GM12878 (cell line): Measurements from ENCODE around the gene VIL1. TPM values are rescaled to one million over a fixed set of nuclear protein-coding genes. Genes with fewer than 3 reads are reported as not detected.
A peak's percentile ranks its signal among the peaks of the same experiment; 100 is the strongest.

Source experiments
- CBX5 ChIP-seq: sonication (generic); IDR thresholded peaks from 2 replicates; pipeline ENCODE4 v1.6.1; 2016; ENCODE audit warnings: low read depth, moderate library complexity, mild to moderate bottlenecking, inconsistent platforms
- CEBPZ ChIP-seq: fragments of 150-350 bp; IDR thresholded peaks from 2 replicates; pipeline ENCODE4 v1.6.1; 2016; ENCODE audit warnings: low read depth, low read length
- CHD4 ChIP-seq: fragments of 200-600 bp; sonication (generic); IDR thresholded peaks from 2 replicates; pipeline ENCODE4 v1.6.1; 2016; ENCODE audit warnings: mild to moderate bottlenecking
- DPF2 ChIP-seq: fragments of 450-650 bp; IDR thresholded peaks from 2 replicates; pipeline ENCODE4 v1.6.1; 2017; ENCODE audit warnings: mild to moderate bottlenecking
- E2F4 ChIP-seq: IDR thresholded peaks from 2 replicates; pipeline ENCODE4 v1.6.1; 2012; ENCODE audit warnings: low read depth, low read length, improper control_type of control experiment
- MTA3 ChIP-seq: IDR thresholded peaks from 2 replicates; pipeline ENCODE4 v1.6.1; 2012; ENCODE audit warnings: low read length, inconsistent platforms, borderline replicate concordance
- PAX8 ChIP-seq: fragments of 450-650 bp; IDR thresholded peaks from 2 replicates; pipeline ENCODE4 v1.6.1; 2017; ENCODE audit warnings: mild to moderate bottlenecking, moderate library complexity
- ZNF687 ChIP-seq: fragments of 450-650 bp; IDR thresholded peaks from 2 replicates; pipeline ENCODE4 v1.6.1; 2017; ENCODE audit warnings: mild to moderate bottlenecking, moderate library complexity
- microRNA counts: library from miRNA; unstranded; fragments of <30 nt; microRNA quantifications from one replicate; lab custom pipeline; 2016
- microRNA-seq: library from miRNA; unstranded; fragments of <30 nt; microRNA quantifications from one replicate; pipeline ENCODE4, GENCODE V29; 2018
- polyA plus RNA-seq, 11 experiments: library from polyadenylated mRNA; depleted of rRNA in 4 of 11; unstranded in 6 of 11; stranded (reverse) in 5 of 11; fragments of >200 nt; fragmentation: Nextera tagmentation in 4 of 11; fragmentation: Illumina TruSeq in 1 of 11; extraction: Ambion mirVana in 4 of 11; extraction: Trizol in 1 of 11; gene quantifications; 1 replicate in 1 of 11; 2 replicates in 10 of 11; pipeline versions ENCODE4 v1.2.1 to v1.2.3, GENCODE V29; 2011 to 2016; ENCODE audit warnings: inconsistent platforms in 2 of 11, missing spikeins in 2 of 11, low read depth in 1 of 11
- small RNA-seq: library from RNA; depleted of rRNA; stranded (forward); fragments of <200 nt; gene quantifications from one replicate; pipeline ENCODE3, GENCODE V24; 2014
- total RNA-seq, 4 experiments: library from RNA; depleted of rRNA in 3 of 4; stranded (reverse); fragments of >200 nt in 3 of 4; fragmentation: Illumina TruSeq in 1 of 4; extraction: Trizol in 1 of 4; gene quantifications; 2 replicates each; pipeline versions ENCODE4 v1.2.1 to v1.2.3, GENCODE V29; 2013 to 2021

VIL1 gene
- total and polyA plus RNA-seq, 10 of the 15 experiments (the other 5 are each of a cell fraction or from before 2014, with no cell fraction given): 0.03 to 1.9 (median 0.33) TPM

- no peak for TF ChIP-seq ZNF687
- no peak for TF ChIP-seq CHD4
- TF ChIP-seq PAX8: no peak
- no peak for TF ChIP-seq E2F4
- no peak for TF ChIP-seq CEBPZ
- no peak for TF ChIP-seq MTA3
- TF ChIP-seq DPF2: no peak
- TF ChIP-seq CBX5: no peak
Measured at GRCh38 chr2:218501665-218502064, 82.7 kb downstream of the VIL1 start (continued).

MicroRNA genes within 50 kb of the gene (microRNA counts, 767-probe panel; counts per million panel counts)
- 3,567 counts per million, percentile 93 among the panel's probes with 10 or more counts for microRNA hsa-miR-26b-5p (lab: Ali Mortazavi, UCI)

Small RNA genes within 50 kb of the gene (microRNA-seq; reads per million reads assigned to microRNA genes)
- gene MIR26B: 91,692 reads per million, percentile 99 among the genes with 10 or more reads in this experiment

Small RNA genes within 50 kb of the gene (small RNA-seq; reads per million reads assigned to genes)
- 1,222 reads per million, percentile 100 among the genes with 10 or more reads in this experiment for gene MIR26B

Other genes starting within 250 kb of the VIL1 start
Only the 7 nearest of the 13 such genes appear.
- gene AAMP, start 149.0 kb upstream of the VIL1 start, total RNA-seq (2014; rRNA removed): 97.1 and 114 TPM in 2 replicates
- 70.6 and 71.7 TPM in 2 replicates for gene AAMP, start 149.0 kb upstream of the VIL1 start, total RNA-seq (2014; rRNA removed; fragmentation: Illumina TruSeq; extraction: Trizol)
- 64.8 and 66.3 TPM in 2 replicates for gene AAMP, start 149.0 kb upstream of the VIL1 start, total RNA-seq (2021)
- 33.2 and 50.7 TPM in 2 replicates for gene AAMP, start 149.0 kb upstream of the VIL1 start, polyA plus RNA-seq (2011; rRNA removed)
- gene AAMP, start 149.0 kb upstream of the VIL1 start, polyA plus RNA-seq (2014; fragmentation: Illumina TruSeq; extraction: Trizol): 49.8 and 93.1 TPM in 2 replicates
- gene AAMP, start 149.0 kb upstream of the VIL1 start, polyA plus RNA-seq (2014; fragmentation: Nextera tagmentation; extraction: Ambion mirVana): 1 to 10 TPM; 4.4 to 5.5 TPM
- gene AAMP, start 149.0 kb upstream of the VIL1 start, polyA plus RNA-seq (2014; rRNA removed): 95.4 and 104 TPM in 2 replicates
- gene AAMP, start 149.0 kb upstream of the VIL1 start, polyA plus RNA-seq (2016; fragmentation: Nextera tagmentation; extraction: Ambion mirVana): 100 to 1,000 TPM; 118 to 140 TPM
- 41.9 and 42.3 TPM in 2 replicates for gene PNKD, start 148.6 kb upstream of the VIL1 start, total RNA-seq (2014; rRNA removed)
- 27.2 and 28.5 TPM in 2 replicates for gene PNKD, start 148.6 kb upstream of the VIL1 start, total RNA-seq (2014; rRNA removed; fragmentation: Illumina TruSeq; extraction: Trizol)
- 42.0 and 45.1 TPM in 2 replicates for gene PNKD, start 148.6 kb upstream of the VIL1 start, total RNA-seq (2021)
- 26.3 and 54.9 TPM in 2 replicates for gene PNKD, start 148.6 kb upstream of the VIL1 start, polyA plus RNA-seq (2011; rRNA removed)
- 15.8 and 41.6 TPM in 2 replicates for gene PNKD, start 148.6 kb upstream of the VIL1 start, polyA plus RNA-seq (2014; fragmentation: Illumina TruSeq; extraction: Trizol)
- 100 to 1,000 TPM in 1 of 2 experiments, 10 to 100 TPM in 1; 72.6 to 104 TPM for gene PNKD, start 148.6 kb upstream of the VIL1 start, polyA plus RNA-seq (2014; fragmentation: Nextera tagmentation; extraction: Ambion mirVana)
- 67.7 and 72.6 TPM in 2 replicates for gene PNKD, start 148.6 kb upstream of the VIL1 start, polyA plus RNA-seq (2014; rRNA removed)
- gene PNKD, start 148.6 kb upstream of the VIL1 start, polyA plus RNA-seq (2016; fragmentation: Nextera tagmentation; extraction: Ambion mirVana): 100 to 1,000 TPM in 1 of 2 experiments, 10 to 100 TPM in 1; 90.9 to 106 TPM
- gene TMBIM1, start 126.6 kb upstream of the VIL1 start, total RNA-seq (2014; rRNA removed): 35.6 and 40.0 TPM in 2 replicates
- 16.8 and 17.0 TPM in 2 replicates for gene TMBIM1, start 126.6 kb upstream of the VIL1 start, total RNA-seq (2014; rRNA removed; fragmentation: Illumina TruSeq; extraction: Trizol)
- gene TMBIM1, start 126.6 kb upstream of the VIL1 start, total RNA-seq (2021): 26.9 and 34.6 TPM in 2 replicates
- 23.5 and 38.3 TPM in 2 replicates for gene TMBIM1, start 126.6 kb upstream of the VIL1 start, polyA plus RNA-seq (2011; rRNA removed)
- gene TMBIM1, start 126.6 kb upstream of the VIL1 start, polyA plus RNA-seq (2014; fragmentation: Illumina TruSeq; extraction: Trizol): 26.5 and 27.0 TPM in 2 replicates
- 10 to 100 TPM in 1 of 2 experiments, 1 to 10 TPM in 1; 6.1 to 11.7 TPM for gene TMBIM1, start 126.6 kb upstream of the VIL1 start, polyA plus RNA-seq (2014; fragmentation: Nextera tagmentation; extraction: Ambion mirVana)
- gene TMBIM1, start 126.6 kb upstream of the VIL1 start, polyA plus RNA-seq (2014; rRNA removed): 15.7 and 23.3 TPM in 2 replicates
- gene TMBIM1, start 126.6 kb upstream of the VIL1 start, polyA plus RNA-seq (2016; fragmentation: Nextera tagmentation; extraction: Ambion mirVana): 10 to 100 TPM; 25.4 to 30.6 TPM
- not detected in 2 replicates for gene CATIP, start 62.3 kb upstream of the VIL1 start, total RNA-seq (2014; rRNA removed)
- gene CATIP, start 62.3 kb upstream of the VIL1 start, total RNA-seq (2014; rRNA removed; fragmentation: Illumina TruSeq; extraction: Trizol): not detected in 2 replicates
- gene CATIP, start 62.3 kb upstream of the VIL1 start, total RNA-seq (2021): not detected in 2 replicates
- not detected in 2 replicates for gene CATIP, start 62.3 kb upstream of the VIL1 start, polyA plus RNA-seq (2011; rRNA removed)
- gene CATIP, start 62.3 kb upstream of the VIL1 start, polyA plus RNA-seq (2014; fragmentation: Illumina TruSeq; extraction: Trizol): not detected in 2 replicates
- gene CATIP, start 62.3 kb upstream of the VIL1 start, polyA plus RNA-seq (2014; fragmentation: Nextera tagmentation; extraction: Ambion mirVana): under 1 TPM; 0.04 to 0.05 TPM
- not detected in 2 replicates for gene CATIP, start 62.3 kb upstream of the VIL1 start, polyA plus RNA-seq (2014; rRNA removed)
- under 1 TPM in 1 of 2 experiments, not detected in 1; 0.11 TPM for gene CATIP, start 62.3 kb upstream of the VIL1 start, polyA plus RNA-seq (2016; fragmentation: Nextera tagmentation; extraction: Ambion mirVana)
- gene SLC11A1, start 36.9 kb upstream of the VIL1 start, total RNA-seq (2014; rRNA removed): 0.11 and 0.28 TPM in 2 replicates
- 0.05 and 0.13 TPM in 2 replicates for gene SLC11A1, start 36.9 kb upstream of the VIL1 start, total RNA-seq (2014; rRNA removed; fragmentation: Illumina TruSeq; extraction: Trizol)
- gene SLC11A1, start 36.9 kb upstream of the VIL1 start, total RNA-seq (2021): 0.38 and 0.56 TPM in 2 replicates
- 0.06 and 0.11 TPM in 2 replicates for gene SLC11A1, start 36.9 kb upstream of the VIL1 start, polyA plus RNA-seq (2011; rRNA removed)
- 0.04 TPM in 1 of 2 replicates, not detected in the other for gene SLC11A1, start 36.9 kb upstream of the VIL1 start, polyA plus RNA-seq (2014; fragmentation: Illumina TruSeq; extraction: Trizol)
- under 1 TPM; 0.03 to 0.07 TPM for gene SLC11A1, start 36.9 kb upstream of the VIL1 start, polyA plus RNA-seq (2014; fragmentation: Nextera tagmentation; extraction: Ambion mirVana)
- gene SLC11A1, start 36.9 kb upstream of the VIL1 start, polyA plus RNA-seq (2014; rRNA removed): 0.09 and 0.22 TPM in 2 replicates
- under 1 TPM; 0.15 to 0.18 TPM for gene SLC11A1, start 36.9 kb upstream of the VIL1 start, polyA plus RNA-seq (2016; fragmentation: Nextera tagmentation; extraction: Ambion mirVana)
- 52.5 and 56.5 TPM in 2 replicates for gene CTDSP1, start 19.3 kb upstream of the VIL1 start, total RNA-seq (2014; rRNA removed)
- 30.9 and 32.5 TPM in 2 replicates for gene CTDSP1, start 19.3 kb upstream of the VIL1 start, total RNA-seq (2014; rRNA removed; fragmentation: Illumina TruSeq; extraction: Trizol)
- 71.2 and 75.9 TPM in 2 replicates for gene CTDSP1, start 19.3 kb upstream of the VIL1 start, total RNA-seq (2021)
- gene CTDSP1, start 19.3 kb upstream of the VIL1 start, polyA plus RNA-seq (2011; rRNA removed): 37.1 and 75.5 TPM in 2 replicates
- 12.5 and 36.4 TPM in 2 replicates for gene CTDSP1, start 19.3 kb upstream of the VIL1 start, polyA plus RNA-seq (2014; fragmentation: Illumina TruSeq; extraction: Trizol)
- 1 to 10 TPM; 3.0 to 6.2 TPM for gene CTDSP1, start 19.3 kb upstream of the VIL1 start, polyA plus RNA-seq (2014; fragmentation: Nextera tagmentation; extraction: Ambion mirVana)
- 72.7 and 83.1 TPM in 2 replicates for gene CTDSP1, start 19.3 kb upstream of the VIL1 start, polyA plus RNA-seq (2014; rRNA removed)
- 10 to 100 TPM; 13.7 to 15.6 TPM for gene CTDSP1, start 19.3 kb upstream of the VIL1 start, polyA plus RNA-seq (2016; fragmentation: Nextera tagmentation; extraction: Ambion mirVana)
- gene USP37, start 149.2 kb downstream of the VIL1 start, total RNA-seq (2014; rRNA removed): 9.7 and 10.2 TPM in 2 replicates
- 16.0 and 16.3 TPM in 2 replicates for gene USP37, start 149.2 kb downstream of the VIL1 start, total RNA-seq (2014; rRNA removed; fragmentation: Illumina TruSeq; extraction: Trizol)
- gene USP37, start 149.2 kb downstream of the VIL1 start, total RNA-seq (2021): 15.6 and 18.6 TPM in 2 replicates
- 14.4 and 23.6 TPM in 2 replicates for gene USP37, start 149.2 kb downstream of the VIL1 start, polyA plus RNA-seq (2011; rRNA removed)
- 10.2 and 12.5 TPM in 2 replicates for gene USP37, start 149.2 kb downstream of the VIL1 start, polyA plus RNA-seq (2014; fragmentation: Illumina TruSeq; extraction: Trizol)
- gene USP37, start 149.2 kb downstream of the VIL1 start, polyA plus RNA-seq (2014; fragmentation: Nextera tagmentation; extraction: Ambion mirVana): 1 to 10 TPM; 2.8 to 4.1 TPM
- gene USP37, start 149.2 kb downstream of the VIL1 start, polyA plus RNA-seq (2014; rRNA removed): 5.7 and 6.6 TPM in 2 replicates
- 10 to 100 TPM; 10.7 to 10.8 TPM for gene USP37, start 149.2 kb downstream of the VIL1 start, polyA plus RNA-seq (2016; fragmentation: Nextera tagmentation; extraction: Ambion mirVana)